GM20431 (cell line): Measurements from ENCODE around the gene PDK1.

Experiments
- in situ Hi-C: fragments of 300-500 bp; cut with MseI, MboI; formaldehyde crosslinking; loops from one replicate; pipeline ENCODE4 v1.15.0; 2020; ENCODE audit warnings: low sequenced_read_pairs; ENCODE audit not compliant: unreplicated experiment

PDK1 gene

GRCh38 chr2:172634477-172634876 is 78.6 kb downstream of the PDK1 start:
- in situ Hi-C loops, result no loop called here

GRCh38 chr2:172635548-172635947 is 79.7 kb downstream of the PDK1 start:
- in situ Hi-C loops, result no loop called here

- in situ Hi-C loops, result no loop called here
Observed at GRCh38 chr2:172639256-172639655, 83.4 kb downstream of the PDK1 start.

GRCh38 chr2:172639823-172640222 is 83.9 kb downstream of the PDK1 start:
- in situ Hi-C loops, result no loop called here

GRCh38 chr2:172640389-172640788 is 84.5 kb downstream of the PDK1 start:
- in situ Hi-C loops, result no loop called here

GRCh38 chr2:172642301-172643020 is 86.6 kb downstream of the PDK1 start:
- in situ Hi-C loops, result no loop called here

- in situ Hi-C loops, result no loop called here
Observed at GRCh38 chr2:172643142-172643541, 87.3 kb downstream of the PDK1 start.

- in situ Hi-C loops, result no loop called here
Observed at GRCh38 chr2:172647439-172647838, 91.5 kb downstream of the PDK1 start.

GRCh38 chr2:172655091-172655837 is 99.4 kb downstream of the PDK1 start:
- in situ Hi-C loops, result no loop called here

GRCh38 chr2:172655838-172656573 is 100.1 kb downstream of the PDK1 start:
- in situ Hi-C loops, result no loop called here
